ENCODE data around the gene EVL.

GRCh38 chr14:100059438-100059781, 5.8 kb upstream of the EVL start:
- no peak for TF ChIP-seq CTCF (conservative IDR thresholded peaks at IDR 0.05; ENCODE audit: low read length)
- TF ChIP-seq EZH2phosphoT487 (IDR thresholded peaks at IDR 0.05; ENCODE audit: borderline replicate concordance), result no peak

Measured in Loucy (cell line).